Brain pericyte (primary cell): ENCODE results near the gene PALLD.

Experiments
- DNase-seq: peaks from one replicate; pipeline ENCODE4 v3.0.0-alpha.2; 2012; ENCODE audit warnings: low read depth, low spot score

PALLD gene

DNA sequence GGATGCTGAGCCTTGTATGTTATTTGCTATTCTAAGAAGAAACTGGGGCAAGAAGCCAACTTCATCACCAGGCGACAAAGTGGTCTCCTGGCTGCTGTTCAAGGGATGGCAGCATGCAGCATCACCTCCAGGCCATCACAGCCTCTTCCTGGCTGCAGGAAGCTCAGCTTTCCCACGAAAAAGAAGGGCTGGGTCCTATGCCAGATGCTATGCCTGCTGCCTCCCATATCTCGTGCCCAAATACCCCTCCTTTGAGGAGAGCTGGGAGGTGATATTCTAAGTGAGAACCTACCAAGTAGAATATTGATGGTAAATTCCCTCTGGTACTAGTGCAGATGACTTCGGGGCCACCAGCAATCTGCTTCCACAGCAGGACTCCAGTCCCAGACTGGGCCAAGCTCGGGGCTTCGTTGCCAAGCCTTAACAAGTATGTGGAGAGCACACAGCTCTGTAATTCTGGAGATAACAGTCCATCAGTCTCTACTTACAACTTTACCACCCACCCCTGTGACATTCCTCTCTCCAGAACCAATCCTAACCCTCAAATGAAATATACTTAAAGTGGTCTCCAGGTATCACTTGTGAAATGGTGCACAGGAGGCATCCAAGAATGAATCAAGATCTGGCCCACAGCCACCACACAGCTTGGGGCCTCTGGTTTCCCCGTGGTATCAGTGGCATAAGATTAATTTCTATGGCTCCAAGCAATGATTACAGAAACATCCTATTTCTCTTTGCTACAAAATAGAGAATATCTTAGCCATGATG lies 149.3 kb downstream of the PALLD start:
- DNase-seq, result no peak

DNA sequence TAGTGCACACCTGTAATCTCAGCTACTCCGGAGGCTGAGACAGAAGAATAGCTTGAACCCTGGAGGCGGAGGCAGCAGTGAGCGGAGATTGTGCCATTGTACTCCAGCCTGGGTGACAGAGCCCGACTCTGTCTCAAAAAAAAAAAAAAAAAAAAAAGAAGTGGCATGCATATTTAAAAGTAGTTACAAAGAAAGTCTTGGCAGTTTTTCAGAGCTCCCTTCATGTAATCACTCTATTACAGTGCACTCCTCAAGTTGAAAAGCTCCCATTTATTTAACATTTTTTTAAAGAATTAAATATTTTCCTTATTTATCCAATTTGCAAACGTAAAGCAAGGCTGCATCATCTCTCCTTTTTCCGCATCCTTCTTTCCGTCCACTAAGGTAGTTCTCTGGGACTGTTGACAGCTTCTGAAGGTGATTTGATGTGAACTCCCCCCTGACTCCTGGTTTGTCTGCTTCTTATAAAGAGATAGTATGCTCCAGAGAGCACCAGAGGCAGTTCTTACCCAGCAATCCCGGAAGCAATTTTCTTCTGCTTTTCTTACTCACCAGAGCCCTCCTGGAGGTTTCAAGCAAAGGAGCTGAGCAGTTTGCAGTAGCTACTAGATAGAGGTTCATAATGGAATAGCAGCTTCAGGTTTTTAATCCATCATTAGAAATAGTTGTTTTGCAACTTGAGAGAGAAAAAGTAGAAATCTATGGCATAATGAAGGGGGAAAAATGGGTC lies 151.0 kb downstream of the PALLD start:
- DNase-seq, result no peak

DNA sequence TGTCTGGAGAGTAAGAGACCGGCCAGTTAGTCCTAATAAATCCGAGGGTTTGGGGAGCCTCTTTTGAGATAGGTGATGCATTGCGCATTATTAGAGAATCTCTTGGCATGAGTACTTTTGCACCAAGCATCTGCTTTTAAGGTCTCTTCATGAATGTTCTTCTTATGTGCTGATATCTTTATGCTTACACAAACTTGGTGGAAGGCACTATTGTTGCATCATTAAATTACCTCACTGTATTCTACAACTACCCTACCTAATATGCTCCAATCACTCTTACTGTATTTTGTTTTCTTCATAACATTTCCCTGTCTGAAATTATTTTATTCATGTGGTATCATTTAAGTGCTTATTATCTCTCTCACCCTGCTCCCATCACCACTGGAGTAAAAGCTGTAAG lies 151.6 kb downstream of the PALLD start:
- DNase-seq, result no peak

DNA sequence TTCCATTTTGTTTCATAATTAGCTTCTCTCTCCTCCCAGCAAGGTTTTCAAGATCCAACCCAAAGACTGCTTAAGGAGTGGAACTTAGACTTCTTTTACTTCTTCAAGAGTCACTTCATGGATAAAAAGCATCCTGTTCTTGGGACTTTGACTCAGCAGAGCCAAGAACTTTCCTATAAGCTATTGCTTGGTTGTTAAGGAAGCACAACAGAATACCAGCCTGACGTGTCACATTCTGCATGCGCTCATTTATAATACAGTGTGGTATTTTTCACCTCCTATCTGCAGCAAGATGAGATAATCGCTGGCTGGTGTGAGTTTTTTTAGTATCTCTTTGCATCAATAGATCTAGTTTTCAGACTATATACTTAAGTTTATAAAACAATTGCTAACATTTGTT lies 152.1 kb downstream of the PALLD start:
- no peak for DNase-seq

DNA sequence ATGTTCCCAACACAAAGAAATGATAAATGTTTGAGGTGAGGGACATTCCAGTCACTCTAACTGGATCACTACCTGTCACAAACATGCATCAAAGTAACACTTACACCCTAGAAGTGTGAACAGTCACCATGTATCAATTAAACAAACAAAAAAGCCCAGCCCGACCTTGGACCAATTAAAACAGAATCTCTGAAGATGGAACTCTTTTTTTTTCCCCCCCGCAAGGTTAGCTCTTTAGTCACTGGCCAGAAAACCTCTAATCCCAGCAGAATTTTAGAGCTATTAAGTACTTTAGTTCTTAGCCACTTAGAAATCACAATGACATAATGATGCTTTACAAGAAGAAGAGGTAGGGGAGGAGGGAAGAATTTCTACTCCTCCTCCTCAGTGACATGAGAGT lies 154.5 kb downstream of the PALLD start:
- DNase-seq, result no peak

DNA sequence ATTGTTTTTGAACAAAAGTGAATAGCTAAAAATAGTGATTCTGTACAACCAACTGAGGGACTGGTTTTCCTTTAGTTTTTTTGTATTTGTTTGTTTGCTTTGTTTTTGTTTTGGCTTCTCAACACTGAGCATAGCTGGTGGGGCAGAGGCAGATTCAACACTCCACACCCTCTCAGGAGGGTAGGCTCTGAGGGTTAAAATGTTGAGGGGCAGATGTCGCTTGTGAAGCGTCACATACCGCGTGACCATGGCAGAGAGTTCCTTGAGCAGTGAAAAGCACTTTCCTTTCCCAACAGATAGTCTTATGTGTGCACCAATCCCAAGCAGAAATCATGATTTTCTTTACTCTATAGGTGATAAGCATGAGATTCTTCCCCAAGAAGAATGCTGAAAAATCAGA lies 155.0 kb downstream of the PALLD start:
- no peak for DNase-seq

DNA sequence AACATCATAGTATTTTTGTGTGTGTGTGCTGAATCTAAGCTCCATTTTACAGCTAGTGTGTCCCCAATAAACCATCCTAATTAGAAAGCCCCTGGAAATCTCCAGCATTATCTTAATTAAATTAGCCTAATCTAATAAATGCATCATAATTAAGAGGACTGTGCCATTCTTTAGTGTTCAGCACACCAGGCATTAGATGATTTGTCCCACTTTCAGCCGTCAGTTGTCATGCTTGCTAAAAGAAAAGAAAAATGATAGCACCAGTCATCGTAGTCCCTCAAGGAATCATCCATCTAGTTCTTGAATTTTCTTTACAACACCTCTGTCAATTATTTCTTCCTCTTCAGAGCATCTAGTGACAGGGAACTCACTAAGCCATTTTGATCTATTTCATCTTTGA lies 155.9 kb downstream of the PALLD start:
- no peak for DNase-seq

DNA sequence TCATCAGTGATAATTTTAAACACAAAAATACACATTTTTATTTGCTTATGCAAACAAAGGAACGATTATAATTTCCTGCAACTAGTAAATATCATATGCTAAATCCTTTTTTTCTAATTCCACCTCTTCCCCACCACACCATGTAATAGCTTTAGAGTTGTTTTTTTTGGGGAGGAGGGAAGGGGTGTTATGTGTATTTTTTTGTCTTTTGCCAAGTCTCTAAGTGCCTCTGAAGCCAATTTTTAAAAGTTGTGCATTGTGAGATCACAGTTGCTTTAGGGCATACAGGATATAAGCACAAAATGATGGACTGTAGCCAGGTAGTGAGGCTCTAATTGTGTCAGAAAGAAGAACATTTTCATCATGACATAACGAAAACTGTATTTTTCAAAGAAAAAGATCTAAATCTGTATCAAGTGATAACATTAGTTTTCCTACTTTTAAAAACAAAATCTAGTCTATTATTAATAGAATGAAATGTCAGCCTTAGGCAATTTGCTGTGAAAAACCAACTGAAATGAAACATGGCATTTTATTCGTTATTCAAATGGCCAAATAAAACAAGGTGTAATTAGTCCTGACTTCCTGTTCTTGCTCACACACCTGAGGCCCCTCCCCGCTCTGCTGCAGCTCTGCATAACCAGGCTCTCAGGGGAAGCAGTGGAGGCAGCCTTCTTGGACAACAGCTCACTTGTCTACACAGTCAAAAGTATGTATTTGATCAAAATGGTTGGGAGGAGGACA lies 157.4 kb downstream of the PALLD start:
- no peak for DNase-seq

DNA sequence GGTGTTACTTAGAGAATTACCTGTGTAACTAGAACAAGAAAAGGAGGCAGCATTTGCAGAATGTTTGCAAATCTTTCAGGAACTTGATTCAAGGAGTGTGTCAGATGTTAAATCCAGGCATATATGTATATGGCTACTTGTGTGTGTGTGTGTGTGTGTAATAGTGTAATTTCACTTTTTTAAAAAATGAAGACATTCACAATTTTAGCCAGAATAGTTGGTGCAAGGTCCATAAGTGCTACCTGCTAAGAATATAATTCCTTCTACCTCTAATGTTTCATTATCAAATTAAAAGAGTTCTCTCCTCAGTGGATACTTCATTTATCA lies 158.0 kb downstream of the PALLD start:
- DNase-seq, result no peak

DNA sequence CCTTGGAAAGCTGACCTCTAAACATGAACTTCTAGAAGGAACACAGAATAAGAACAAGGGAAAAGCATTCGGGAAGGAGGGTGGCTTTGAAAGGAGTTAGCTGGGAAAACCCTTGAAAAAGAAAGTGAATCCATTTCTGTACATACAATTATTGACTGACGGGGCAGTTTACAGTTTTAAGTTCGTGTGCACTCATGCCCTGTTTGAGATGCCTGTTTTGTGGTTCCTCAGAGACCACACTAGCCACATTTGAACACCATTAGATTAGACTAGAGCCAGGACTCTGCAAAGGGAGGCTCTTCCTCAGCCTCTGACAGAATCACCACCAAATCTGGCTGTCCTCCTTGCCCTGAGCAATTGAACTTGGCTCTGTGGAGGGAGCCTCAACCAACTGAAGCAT lies 158.3 kb downstream of the PALLD start:
- no peak for DNase-seq

DNA sequence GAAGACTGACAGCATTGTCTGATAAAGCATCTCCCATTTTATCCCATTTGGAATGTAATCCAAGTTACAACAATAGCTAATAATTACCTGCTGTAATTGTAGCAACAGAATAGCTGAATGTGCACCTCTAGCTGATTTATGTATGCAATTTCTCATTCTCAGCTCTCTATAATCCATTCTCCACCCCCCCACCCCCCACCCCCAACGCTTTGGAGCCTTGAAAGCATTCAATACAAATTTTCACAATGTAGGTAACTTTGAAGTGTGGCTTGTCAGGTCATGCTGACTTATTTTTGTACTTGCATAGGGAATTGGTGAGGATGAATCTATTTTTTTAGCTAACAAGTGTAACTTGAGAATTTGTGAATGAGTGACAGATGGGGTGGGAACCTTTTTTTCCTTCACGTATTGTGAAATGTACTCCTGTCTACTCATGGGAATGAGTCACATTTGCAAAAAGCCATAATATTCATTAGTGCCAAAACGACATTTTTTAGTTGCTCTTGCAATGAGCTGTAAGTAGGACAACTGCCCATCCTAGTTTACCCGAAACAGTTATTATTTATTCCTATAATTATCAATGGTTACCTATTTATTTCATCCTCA lies 159.3 kb downstream of the PALLD start:
- no peak for DNase-seq

DNA sequence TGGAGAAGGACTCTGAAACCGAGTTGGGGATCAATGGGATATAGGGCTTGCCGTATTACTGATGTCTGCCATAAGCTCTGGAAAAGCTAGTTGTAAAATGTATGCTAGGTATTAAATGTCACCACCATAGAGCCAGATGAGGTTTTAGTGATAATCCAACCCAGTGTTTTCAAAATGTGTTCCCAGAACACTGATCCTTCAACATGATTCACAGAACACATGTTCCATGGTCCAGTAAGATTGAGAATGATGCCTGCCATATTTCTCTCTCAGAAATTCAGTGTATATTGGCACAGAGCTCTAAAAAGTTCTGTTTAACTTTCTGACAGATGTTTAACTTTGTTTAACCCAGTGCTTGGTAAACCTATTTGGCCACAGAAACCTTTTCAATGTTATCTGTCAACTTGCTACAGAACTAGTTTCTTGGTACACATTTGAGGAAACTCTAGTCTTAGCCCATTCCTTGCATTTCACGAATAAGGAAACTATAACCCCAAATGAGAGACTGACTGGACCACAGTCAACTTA lies 160.2 kb downstream of the PALLD start:
- DNase-seq, result no peak

DNA sequence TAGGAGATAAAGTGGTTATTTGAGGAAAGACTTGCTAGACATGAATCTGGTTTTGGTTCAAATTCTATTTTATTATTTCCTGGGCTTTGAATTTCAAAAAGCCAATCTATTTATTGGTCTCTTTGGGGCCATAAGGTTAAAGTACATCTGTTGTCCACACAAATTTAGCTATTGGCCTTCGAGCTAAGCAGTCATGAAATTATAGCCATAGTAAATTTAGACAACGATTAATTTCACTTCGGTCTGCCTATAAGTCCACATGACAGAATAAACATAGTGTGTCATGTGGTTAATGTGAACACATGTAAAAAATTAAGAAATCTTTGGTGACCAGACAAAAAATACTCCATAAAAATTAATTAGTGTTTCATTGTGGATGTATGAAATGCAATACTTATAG lies 161.9 kb downstream of the PALLD start:
- DNase-seq, result no peak

DNA sequence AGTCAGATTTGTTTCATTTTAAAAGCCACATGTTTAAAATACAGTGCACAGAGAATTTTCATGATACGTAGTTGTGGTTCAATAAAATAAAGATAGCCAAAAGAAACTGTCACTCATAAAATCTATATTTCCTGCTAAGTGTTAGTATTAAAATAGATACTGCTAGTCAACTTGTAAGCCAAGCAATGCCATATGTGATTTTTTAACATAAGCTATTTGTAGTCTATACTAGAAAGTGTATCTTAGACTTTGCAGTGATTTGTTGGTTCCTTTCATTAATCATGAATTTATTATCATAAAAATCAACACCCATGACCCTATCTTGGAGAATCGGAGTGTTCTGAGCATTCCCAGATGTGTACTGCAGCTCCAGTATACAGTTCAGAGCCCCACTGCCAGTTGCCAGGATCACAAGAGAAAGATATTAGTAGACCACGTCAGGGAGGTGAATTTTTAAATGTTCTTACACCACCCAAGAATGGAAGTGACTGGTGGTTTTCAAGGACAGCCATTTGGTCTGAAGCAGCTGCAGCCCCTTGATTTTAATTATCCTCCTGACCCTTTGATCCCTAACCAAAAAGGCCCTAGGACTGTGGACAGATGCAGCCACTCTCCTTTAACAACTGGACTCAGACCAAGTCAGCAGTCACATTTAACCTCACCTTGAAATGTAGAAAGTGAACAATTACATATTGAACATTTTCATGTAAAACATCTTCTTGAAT lies 163.1 kb downstream of the PALLD start:
- DNase-seq, result no peak

DNA sequence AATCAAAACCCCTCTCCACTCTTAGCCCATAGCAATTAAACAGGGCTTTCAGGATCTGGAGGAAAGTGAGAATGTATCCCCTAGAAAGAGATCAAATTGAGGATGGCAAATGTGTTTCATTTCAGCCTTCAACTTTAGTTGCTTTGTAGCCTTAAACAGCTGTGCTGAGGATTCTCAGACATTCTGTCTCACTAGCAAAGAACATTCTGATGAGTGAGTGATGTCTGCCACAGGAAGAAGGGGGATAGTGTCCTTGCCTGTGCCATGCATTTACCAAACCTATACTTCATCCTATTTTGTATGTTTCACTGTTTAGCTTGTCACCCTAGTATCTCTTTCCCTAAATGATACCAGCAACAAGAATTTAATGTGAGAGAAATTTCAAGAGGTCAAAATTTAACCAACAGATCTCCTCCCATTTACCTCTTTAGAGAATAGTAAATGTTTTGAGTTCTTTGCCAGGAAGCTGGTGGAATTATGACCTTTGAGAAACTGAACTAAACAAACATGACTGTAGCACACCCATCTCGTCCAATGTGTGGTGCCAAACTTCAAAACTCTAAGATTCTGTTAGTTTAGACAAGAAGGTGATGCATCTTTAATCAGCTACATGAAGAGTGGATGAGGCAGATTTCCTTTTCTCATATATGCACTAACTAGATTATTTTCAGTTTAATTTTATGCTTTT lies 165.6 kb downstream of the PALLD start:
- no peak for DNase-seq

DNA sequence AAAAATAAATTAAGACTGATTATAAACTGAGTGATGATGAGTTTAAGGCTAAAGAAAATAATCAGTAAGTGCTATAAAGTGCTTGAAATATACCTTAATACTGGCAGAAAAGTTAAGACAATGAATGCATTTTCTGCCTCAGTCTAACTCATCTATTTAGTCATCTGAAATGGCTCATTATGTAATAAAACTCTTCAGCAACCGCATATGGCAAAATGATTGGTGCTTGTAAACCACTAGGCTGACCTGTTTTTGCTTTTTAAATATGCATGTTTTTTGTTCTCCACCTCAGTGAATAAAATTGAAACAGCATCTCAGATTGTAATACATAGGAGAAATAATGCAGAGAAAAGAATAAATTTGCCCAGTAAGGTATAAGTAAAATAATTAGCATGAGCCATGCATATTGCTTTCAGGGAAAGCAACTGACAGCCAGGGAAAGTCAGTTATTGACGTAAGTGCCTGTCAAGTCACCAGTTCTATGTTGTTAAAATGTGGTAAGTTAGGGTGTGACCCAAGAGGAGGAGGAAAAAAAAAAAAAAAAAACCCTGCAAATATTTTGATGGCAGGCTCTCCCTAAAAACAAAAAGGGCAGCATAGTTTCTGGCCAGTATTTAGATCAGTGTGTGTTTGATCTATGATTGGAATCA lies 167.5 kb downstream of the PALLD start:
- DNase-seq, result no peak

DNA sequence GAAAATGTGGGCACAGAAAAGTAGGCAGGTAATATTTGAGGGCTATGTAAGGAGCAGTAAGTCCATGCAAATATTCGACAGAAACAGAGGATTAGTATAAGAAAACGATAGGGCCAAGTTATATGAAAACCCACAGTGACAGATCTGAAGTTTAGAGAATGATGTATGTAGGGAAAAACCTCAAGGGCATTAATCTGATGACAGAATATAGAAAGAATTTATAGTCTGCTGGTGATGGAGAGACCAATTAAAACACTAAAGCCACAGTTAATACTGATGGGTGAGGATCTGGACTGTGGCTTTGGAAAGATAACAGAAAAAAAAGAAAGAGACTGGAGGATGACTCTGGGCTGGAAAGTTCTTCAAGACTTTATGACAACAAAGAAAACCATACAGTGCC lies 169.7 kb downstream of the PALLD start:
- no peak for DNase-seq

DNA sequence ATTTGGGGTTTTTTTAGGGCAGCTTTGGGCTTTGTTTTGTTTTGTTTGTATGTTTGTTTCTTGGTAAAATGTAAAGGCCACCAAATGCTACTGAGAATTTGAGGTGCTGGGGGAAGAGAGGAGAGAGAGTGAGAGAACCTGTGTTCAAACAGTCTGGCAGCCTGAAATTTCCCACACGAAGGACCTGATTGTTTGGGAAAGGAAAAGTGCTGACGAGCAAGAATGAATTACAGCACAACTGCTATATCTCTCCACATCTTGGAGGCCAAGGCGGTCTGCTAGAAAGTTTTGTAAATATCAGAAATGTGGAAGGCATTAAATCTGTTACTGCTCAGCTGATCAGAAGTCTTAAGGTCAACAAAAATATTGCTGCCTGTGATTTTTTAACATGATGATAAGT lies 170.5 kb downstream of the PALLD start:
- DNase-seq, result no peak

DNA sequence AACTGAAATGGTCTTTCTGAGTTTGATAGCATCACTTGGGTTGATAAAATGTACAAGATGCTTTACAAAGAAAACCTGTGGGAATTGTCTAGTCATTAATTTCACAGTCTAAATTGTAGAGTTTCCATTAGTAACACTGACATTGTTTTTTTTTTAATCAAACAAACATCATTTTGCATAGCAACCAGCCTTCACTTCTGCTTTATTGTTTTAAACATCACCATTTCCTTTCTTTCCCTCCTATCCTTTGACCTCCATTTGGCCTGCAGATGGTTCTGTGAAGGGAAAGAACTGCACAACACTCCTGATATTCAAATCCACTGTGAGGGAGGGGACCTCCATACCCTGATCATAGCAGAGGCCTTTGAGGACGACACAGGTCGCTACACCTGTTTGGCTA lies 171.1 kb downstream of the PALLD start:
- DNase-seq, result no peak

DNA sequence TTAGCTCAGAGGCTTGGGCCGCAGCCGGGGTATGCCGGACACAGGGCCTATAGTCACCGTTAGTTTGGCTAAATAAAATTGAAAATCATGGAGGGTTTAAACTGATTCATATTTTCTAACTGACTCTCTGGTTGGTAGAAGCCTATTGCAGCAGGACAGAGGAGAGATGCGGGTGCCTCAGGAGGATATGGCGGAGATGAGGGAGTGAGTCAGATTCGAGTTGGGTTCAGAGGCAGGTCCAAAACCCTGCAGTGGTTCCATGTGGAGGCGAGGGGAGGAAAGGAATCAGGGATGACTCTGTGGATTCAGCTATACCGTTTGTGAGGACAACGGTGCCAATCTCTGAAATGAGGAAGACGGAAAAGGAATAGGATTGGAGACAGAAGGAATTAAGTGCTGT lies 176.6 kb downstream of the PALLD start:
- no peak for DNase-seq
